Heart right ventricle (tissue), 16 donors: ENCODE measurements around the gene POLR1F. TPM values are rescaled to one million over a fixed set of nuclear protein-coding genes. Genes with fewer than 3 reads are reported as not detected.

Experiments used
- ATAC-seq, 8 donors: fragments of 200-7000 bp; cut with Tn5 transposase; one replicate each; pipeline ENCODE4 v1.9.1; 2020; ENCODE audit warnings: mild to moderate bottlenecking in 8 of 8, moderate library complexity in 8 of 8, moderate number of reproducible peaks in 1 of 8
- DNase-seq, 2 donors: peaks; one replicate each; pipeline ENCODE4 v3.0.0-alpha.2; 2020
- H3K27ac ChIP-seq, 10 donors: fragments of 200-600 bp; sonication (generic) in 2 of 10; one replicate each; pipeline versions ENCODE4 v1.5.0 to v1.8.0; 2020 to 2022; ENCODE audit warnings: mild to moderate bottlenecking in 3 of 10
- H3K27me3 ChIP-seq, 7 donors: fragments of 200-600 bp; one replicate each; pipeline ENCODE4 v1.8.0; 2021 to 2022; ENCODE audit warnings: mild to moderate bottlenecking in 2 of 7
- H3K36me3 ChIP-seq, 9 donors: fragments of 200-600 bp; sonication (generic) in 1 of 9; one replicate each; pipeline versions ENCODE4 v1.5.0 to v1.8.0; 2020 to 2022; ENCODE audit warnings: mild to moderate bottlenecking in 2 of 9
- H3K4me1 ChIP-seq, 9 donors: fragments of 200-600 bp; sonication (generic) in 1 of 9; one replicate each; pipeline versions ENCODE4 v1.5.0 to v1.8.0; 2020 to 2022; ENCODE audit warnings: mild to moderate bottlenecking in 4 of 9
- H3K4me3 ChIP-seq, 10 donors: fragments of 200-600 bp; sonication (generic) in 2 of 10; one replicate each; pipeline versions ENCODE4 v1.5.0 to v1.8.0; 2020 to 2022; ENCODE audit warnings: mild to moderate bottlenecking in 7 of 10, moderate library complexity in 2 of 10
- H3K9me3 ChIP-seq, 11 donors: fragments of 200-600 bp in 10 of 11; sonication (generic) in 2 of 11; one replicate each; pipeline versions ENCODE4 v1.5.0 to v1.8.0; 2013 to 2022; ENCODE audit warnings: mild to moderate bottlenecking in 2 of 11, control low read depth in 1 of 11, moderate library complexity in 1 of 11
- WGBS, 2 donors: extraction: QIAGEN DNeasy Blood & Tissue Kit; methylation state at CpG; one replicate each; pipeline ENCODE4 v1.1.7; 2013; ENCODE audit warnings: inconsistent platforms in 1 of 2; 5-methylcytosine and 5-hydroxymethylcytosine counted together
- intact Hi-C, 10 donors: fragments of 100-400 bp; cut with DNase I; formaldehyde crosslinking; loops; one replicate each; pipeline versions ENCODE4 v1.11.1 to v1.14.2; 2022
- polyA plus RNA-seq, 2 donors: library from polyadenylated mRNA; stranded (reverse); fragments of 200-250 nt; gene quantifications; one replicate each; pipeline ENCODE4 v1.2.3, GENCODE V29; 2013
- total RNA-seq, 10 donors: library from RNA; stranded (reverse); fragmentation: NEBNext Ultra II Directional in 3 of 10; extraction: Animal tissue kit (Norgen Biotek cat#: 25700) in 3 of 10; gene quantifications; one replicate each; pipeline versions ENCODE4 v1.2.1 to v1.2.4, GENCODE V29; 2021 to 2023
- TF ChIP-seq, protein P1 (sequence below), 9 donors: fragments of 200-600 bp; sonication (generic) in 2 of 9; IDR thresholded peaks; one replicate each; pipeline versions ENCODE4 v1.5.0 to v1.8.0; 2021 to 2022; ENCODE audit warnings: antibody characterized with exemption in 9 of 9, mild to moderate bottlenecking in 5 of 9, moderate library complexity in 1 of 9
- donor health status: Arrhythmogenic right ventricular cardiomyopathy.
- donor health status: ischemic (EF 13 %, LVEDD 7.1; RV severe dilation, severe dysfunction).
- donor health status: healthy with polysubstance abuse.
- donor health status: DM: no; HTN: yes; CAD: no.
- donor health status: DM: no; HTN: no; CAD: no.
- donor health status: ischemic (EF 25% LVEDD 6.9; RV normal size, moderate dysfunction).
- donor health status: ischemic (EF 25% LVEDD 5.7; RV mildly dilated, moderate dysfunction).
- donor health status: healthy.
- donor health status: DM: yes; HTN: yes; CAD: no.
- donor health status: Ischemic cardiomyopathy.
- donor health status: ischemic (EF 35%, LVEDD 5.7; RV mildly dilated, moderate dysfunction).
- donor health status: nonischemic (EF 11% LVEDD 7.7; RV severe dilation, severe dysfunction).
- donor health status: DM: yes; HTN: yes; CAD: no.
- donor health status: PGD.
- donor health status: ischemic (EF 29% LVEDD 5.4; RV normal size, mild dysfunction).
- donor health status: nonischemic (EF 23%, LVEDD 6.1; RV moderate dilation, normal function).

POLR1F gene
- total and polyA plus RNA-seq, 12 donors, result 5.1 to 10.9 (median 8.4) TPM

DNA sequence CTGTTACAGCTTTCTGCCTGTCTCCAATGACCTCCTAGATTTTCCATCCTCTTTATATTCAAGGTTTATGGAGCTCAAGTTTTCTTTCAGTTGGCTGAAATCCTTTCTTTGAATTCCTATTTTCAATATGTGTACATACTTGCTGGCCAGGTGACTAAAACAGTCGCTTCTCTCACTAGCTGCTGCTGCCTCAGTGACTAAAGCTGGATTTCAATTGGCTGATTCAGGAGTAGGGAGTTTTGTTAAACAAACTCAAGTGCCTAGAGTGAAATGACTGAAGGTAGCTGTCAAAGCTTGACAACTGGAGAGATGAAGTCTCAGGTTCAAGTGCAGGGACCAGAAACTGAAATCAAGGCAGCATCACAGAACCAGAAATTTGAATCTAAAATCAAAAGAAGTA lies 6.7 kb upstream of the POLR1F start:
- H3K4me1 ChIP-seq, result no peaks in the 10 kb centered on the region
- no peak overlapping the region for H3K27ac ChIP-seq
- DNase-seq, result no peak
- peaks cover 0 to 9% (median 0%) of the 10 kb centered on the region in 7 donors for H3K27me3 ChIP-seq
- no peaks in the 10 kb centered on the region for H3K36me3 ChIP-seq
- TF ChIP-seq, protein P1, sequence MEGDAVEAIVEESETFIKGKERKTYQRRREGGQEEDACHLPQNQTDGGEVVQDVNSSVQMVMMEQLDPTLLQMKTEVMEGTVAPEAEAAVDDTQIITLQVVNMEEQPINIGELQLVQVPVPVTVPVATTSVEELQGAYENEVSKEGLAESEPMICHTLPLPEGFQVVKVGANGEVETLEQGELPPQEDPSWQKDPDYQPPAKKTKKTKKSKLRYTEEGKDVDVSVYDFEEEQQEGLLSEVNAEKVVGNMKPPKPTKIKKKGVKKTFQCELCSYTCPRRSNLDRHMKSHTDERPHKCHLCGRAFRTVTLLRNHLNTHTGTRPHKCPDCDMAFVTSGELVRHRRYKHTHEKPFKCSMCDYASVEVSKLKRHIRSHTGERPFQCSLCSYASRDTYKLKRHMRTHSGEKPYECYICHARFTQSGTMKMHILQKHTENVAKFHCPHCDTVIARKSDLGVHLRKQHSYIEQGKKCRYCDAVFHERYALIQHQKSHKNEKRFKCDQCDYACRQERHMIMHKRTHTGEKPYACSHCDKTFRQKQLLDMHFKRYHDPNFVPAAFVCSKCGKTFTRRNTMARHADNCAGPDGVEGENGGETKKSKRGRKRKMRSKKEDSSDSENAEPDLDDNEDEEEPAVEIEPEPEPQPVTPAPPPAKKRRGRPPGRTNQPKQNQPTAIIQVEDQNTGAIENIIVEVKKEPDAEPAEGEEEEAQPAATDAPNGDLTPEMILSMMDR (IDR thresholded peaks at IDR 0.05), result no peak
- H3K4me3 ChIP-seq, result no peak overlapping the region
- no peak for ATAC-seq
- H3K9me3 ChIP-seq, result no peaks in the 10 kb centered on the region
- intact Hi-C loops, result loop anchor here in 4 of 10 donors (2.0 to 10.0 kb wide), 2 partner anchors 879 to 883 kb away; no protein-coding TSS in a partner anchor
- 33 to 46% methylated on average over 1 of the region's 1 CpG for whole genome bisulfite sequencing, 2 donors

DNA sequence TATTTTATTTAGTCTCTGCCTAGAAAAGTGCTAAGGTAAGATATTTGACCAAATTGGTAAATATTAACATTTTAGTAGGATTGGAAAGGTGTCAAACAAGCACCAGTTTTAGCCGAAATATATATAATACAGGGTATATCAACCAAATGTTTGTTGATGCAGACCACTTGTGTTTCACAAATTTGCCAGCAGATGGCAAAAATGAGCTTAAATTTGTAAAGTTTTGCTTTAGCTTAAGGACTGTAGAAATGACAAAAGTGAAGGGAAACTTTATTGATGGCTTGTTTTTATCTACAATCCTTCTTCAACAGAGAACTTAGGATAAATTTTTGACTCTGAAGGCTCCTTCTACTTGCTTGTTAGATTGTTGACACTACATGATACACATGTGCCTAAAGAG lies 4.8 kb upstream of the POLR1F start:
- peaks cover 0 to 7% (median 0%) of the 10 kb centered on the region in 7 donors for H3K27me3 ChIP-seq
- peaks cover 0 to 8% (median 0%) of the 10 kb centered on the region in 9 donors for H3K4me1 ChIP-seq
- intact Hi-C loops, result loop anchor here in 9 of 10 donors (1.0 to 10.0 kb wide), 4 partner anchors 881 to 885 kb away; no protein-coding TSS in a partner anchor
- WGBS, 2 donors, result 55 to 63% methylated on average over 1 of the region's 1 CpG
- H3K27ac ChIP-seq, result no peak overlapping the region
- DNase-seq (no peak), ATAC-seq (no peak)
- no peaks in the 10 kb centered on the region for H3K36me3 ChIP-seq
- H3K4me3 ChIP-seq, result no peak overlapping the region
- TF ChIP-seq, protein P1 (IDR thresholded peaks at IDR 0.05), result peak in 8 of 9 donors; percentile 30 to 72 (median 58)
- no peaks in the 10 kb centered on the region for H3K9me3 ChIP-seq

DNA sequence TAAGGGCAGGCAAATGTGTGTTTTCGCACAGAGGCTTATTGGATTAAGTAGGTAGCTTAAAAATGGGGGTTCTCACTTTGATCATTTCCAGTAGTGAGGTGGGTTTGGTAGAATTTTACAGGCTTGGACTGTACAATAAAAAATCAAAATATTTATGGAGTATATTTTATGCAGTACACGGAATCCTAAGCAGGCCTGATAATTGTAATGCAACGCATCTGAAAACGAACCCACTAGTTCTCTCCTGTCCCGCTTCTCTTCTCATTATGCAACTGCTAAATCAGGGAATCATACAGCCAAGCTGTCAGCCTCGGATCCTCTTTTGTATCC lies 377 bp upstream of the POLR1F start:
- Histone ChIP-seq H3K36me3 (peaks cover 0 to 1% (median 0%) of the 10 kb centered on the region in 9 donors), H3K9me3 (no peaks in the 10 kb centered on the region), H3K4me1 (peaks cover 5 to 29% (median 18%) of the 10 kb centered on the region in 9 donors), H3K4me3 (peak overlapping the region in 9 of 10 donors; percentile 74 to 95 (median 86)), H3K27me3 (no peaks in the 10 kb centered on the region), H3K27ac (peak overlapping the region in 8 of 10 donors; percentile 33 to 83 (median 58))
- DNase-seq, result no peak
- TF ChIP-seq, protein P1 (IDR thresholded peaks at IDR 0.05), result peak in 2 of 9 donors; percentile 4 to 18
- intact Hi-C loops, result no loop called here
- peak in 4 of 8 donors; percentile 2 to 15 (median 11) for ATAC-seq
- 54 to 55% methylated on average over 6 of the region's 6 CpGs for WGBS, 2 donors

DNA sequence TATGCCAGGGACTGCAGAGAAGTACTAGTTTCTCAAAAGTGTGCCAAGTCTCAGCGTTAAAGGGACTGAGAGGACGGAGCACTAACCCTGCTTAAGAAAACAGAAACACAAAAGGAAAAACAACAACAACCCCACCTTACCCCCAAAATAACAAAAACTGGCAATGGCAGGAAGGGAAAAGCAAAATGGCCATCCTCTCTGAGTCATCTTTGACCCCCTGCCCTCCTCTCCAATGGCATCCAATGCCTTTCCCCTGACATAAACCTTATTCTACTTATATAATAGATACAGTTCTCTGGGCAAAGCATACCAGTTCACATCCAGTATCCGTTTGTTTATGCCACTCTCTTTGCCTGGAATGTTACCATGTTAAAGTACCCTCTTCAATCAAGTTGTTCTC lies 1.6 kb downstream of the POLR1F start:
- no peak for DNase-seq
- TF ChIP-seq, protein P1 (IDR thresholded peaks at IDR 0.05), result no peak
- peak overlapping the region in 4 of 10 donors; percentile 86 to 95 (median 90) for H3K4me3 ChIP-seq
- intact Hi-C loops, result no loop called here
- no peaks in the 10 kb centered on the region for H3K27me3 ChIP-seq
- peaks cover 0 to 21% (median 0%) of the 10 kb centered on the region in 9 donors for H3K36me3 ChIP-seq
- H3K27ac ChIP-seq, result no peak overlapping the region
- 57 to 61% methylated on average over 3 of the region's 3 CpGs for WGBS, 2 donors
- peaks cover 5 to 29% (median 18%) of the 10 kb centered on the region in 9 donors for H3K4me1 ChIP-seq
- no peak for ATAC-seq
- peaks cover 0 to 6% (median 0%) of the 10 kb centered on the region in 11 donors for H3K9me3 ChIP-seq
